NCI-H1694 (cell line): ENCODE data around the gene SOX1.

Experiments
- DNase-seq: peaks from one replicate; lab custom pipeline; 2025; lab: John Stamatoyannopoulos, UW

SOX1 gene

DNA sequence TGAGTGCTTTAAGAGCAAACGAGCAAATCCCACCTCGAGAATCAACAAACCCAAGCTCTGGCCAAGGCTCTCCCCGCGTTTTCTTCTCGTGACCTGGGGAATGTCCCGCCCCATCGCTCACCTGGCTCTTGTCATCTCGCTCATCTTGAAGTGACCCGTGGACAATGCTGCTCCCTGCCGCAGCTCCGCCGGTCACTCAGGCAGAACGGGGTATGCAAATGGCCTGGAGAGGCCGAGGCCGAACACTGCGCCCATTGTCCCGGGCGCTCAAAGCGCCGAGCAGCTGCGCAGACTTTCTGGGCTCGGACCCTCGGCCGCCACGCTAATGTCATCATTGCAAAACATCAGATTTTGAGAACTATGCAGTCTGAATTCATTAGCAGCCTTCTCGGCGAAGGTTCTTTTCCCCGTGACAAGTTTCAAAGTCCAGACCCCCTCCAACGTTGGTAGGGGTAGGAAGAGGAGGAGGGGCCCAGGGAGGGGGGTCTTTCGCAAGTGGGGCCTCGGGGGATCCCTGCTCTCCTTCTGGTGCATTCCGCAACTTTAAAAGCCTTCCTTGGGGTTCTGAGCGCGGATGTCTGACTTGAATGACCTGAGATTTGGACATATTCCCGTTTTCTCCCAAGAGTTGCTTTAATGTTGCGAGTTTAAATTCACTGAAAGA is 39.7 kb downstream of the SOX1 start:
- DNase-seq: no peak

DNA sequence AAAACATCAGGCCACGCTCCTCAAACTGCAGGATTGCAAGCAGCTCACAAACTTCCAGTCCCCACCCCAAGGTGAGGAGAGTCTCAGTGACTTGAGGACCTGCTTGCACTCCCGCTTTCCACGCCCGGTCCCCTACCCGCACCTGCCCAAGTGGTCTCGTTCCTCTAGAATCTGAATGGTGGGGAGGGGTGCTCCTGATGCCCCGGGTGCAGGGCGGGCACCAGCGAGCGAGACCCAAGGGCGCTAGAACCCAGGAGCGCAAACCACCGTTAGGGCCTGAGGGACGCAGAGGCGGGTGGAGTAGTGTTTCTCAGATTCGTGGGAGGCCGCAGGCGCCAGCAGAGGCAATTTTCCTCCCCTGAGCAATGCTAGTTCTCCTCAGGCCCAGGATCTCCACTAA is 40.3 kb downstream of the SOX1 start:
- no peak for DNase-seq

DNA sequence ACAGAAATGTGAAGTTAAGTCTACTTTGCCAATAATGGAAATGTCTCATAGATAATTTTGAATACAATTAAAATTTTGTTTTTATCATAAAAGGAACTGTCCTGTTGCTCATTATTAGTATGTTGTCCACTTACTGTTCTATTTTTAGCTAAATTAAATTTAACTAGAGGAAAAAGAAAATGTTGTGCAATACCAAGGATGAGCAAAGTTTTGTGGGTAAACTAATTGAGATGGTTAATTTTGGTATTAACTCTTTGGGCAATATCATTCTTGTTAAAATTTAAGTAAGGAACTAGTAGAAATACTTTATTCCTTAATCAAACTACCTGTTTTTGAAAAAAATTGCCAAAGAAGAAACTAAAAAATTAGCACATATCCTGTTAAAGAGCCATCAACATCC is 43.5 kb downstream of the SOX1 start:
- DNase-seq: no peak

DNA sequence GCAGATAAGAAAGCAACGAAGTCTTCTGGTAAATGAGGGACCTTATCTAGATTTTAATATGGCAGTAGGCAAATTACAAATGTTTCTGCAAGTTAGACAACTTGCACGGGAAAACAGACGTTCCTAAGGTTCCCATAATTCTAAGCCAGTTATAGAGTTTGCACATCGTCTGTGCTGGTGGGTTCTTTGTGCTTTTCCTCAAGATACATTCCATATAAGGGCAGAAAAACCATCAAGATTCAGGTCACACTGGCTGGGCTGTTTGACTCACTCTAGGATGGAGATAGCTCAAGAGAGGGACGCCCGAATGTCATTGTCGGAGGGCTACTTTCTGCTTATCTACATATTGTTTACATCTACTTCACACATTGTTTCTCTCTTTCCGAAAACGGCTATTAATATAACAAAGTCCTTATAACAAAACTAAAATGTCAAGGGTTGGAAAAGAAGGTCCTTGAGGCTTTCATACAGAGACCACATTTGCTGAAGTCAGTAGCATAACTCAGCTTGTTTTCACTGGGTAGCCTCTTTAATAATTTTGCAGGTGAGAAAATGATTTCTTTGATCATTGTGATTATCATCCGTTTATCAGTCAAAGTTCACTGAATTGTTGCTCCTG is 44.4 kb downstream of the SOX1 start:
- DNase-seq: no peak

DNA sequence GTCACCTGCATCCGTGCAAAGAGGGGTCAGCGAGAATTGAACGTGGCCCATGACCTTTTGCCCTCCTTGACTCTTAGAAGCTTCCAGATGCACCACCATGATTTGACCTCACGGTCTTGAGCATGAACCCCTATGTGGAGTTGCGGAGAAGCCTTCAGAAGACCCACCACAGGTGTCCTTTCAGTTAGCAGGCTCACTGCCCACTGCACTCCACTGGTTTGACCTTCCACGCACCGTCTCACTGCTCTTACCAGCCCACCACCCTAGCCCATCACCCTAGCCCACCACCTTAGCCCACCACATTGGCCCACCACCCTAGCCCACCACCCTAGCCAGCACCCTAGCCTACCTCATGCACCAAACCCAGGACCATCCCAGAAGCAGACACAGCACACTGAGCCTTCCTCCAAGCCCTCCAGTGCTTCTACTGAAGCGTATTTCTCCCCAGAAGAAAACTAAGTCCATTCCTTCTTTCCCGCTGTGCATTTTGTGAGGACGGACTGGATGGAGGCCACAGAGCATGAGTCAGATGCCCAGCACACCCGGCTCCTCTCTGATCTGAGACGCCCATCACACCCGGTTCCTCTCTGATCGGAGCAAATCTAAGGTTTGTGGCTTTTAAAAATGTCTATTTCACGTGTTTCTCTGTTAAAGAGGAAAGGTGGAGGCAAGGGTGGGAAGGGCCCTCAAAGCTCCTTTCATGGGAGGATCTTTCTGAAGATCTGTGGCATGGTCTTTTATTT is 45.8 kb downstream of the SOX1 start:
- DNase-seq: no peak

DNA sequence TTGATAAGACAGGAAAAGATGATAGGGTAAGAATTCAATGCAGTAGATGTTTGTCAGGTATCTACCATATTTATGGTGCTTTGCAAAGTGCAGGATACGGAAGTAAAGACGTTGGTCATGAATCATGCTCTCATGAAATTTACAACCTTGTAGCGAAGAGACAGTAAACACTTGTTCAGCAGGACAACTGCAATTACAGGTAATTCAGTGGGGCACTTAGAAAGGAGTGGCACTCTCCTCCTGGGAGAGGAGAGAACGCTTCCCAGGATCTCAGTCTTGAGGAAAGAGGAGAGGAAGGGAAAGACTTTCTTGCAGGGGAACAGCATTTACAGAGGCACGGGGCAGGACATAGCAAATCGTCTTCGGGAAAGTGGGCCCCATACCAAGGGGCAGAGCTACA is 46.4 kb downstream of the SOX1 start:
- no peak for DNase-seq

DNA sequence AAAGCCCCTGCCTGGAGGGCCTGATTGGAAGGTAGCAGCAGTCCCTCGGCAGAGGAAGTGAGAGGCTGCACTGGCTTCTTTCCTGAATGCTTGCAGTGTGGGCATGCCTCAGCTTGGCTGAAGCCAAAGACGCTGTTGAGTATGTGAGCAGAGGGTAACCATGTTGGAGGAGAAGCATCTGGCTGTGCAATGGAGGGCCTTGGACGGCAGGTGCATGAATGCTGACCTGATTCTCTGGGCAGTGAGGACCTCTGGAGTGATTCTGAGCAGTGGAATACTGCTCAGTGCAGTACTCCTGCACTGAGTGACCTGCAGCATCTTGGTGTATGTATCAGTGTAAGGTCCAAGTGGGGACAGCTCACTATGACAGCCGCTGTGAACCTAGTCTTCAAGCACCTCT is 46.9 kb downstream of the SOX1 start:
- no peak for DNase-seq

DNA sequence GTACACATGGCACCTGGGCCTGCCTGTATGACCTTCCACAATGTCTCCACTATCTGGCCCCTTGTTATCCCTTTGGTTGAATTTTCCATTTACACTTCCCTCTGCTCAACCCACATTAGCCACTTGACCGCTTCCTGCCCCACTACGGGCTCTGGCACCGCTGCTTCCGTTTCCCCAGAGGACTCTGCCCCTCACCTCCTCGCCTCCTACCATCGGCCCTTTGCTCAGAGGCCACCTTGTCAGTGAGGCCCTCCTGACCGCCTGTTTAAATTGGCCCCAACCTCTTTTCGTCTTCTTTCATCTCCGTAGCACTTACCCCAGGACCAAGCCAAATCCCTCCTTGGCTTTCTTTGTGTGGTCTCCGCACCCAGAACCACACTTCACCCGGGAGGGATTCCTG is 47.4 kb downstream of the SOX1 start:
- no peak for DNase-seq

DNA sequence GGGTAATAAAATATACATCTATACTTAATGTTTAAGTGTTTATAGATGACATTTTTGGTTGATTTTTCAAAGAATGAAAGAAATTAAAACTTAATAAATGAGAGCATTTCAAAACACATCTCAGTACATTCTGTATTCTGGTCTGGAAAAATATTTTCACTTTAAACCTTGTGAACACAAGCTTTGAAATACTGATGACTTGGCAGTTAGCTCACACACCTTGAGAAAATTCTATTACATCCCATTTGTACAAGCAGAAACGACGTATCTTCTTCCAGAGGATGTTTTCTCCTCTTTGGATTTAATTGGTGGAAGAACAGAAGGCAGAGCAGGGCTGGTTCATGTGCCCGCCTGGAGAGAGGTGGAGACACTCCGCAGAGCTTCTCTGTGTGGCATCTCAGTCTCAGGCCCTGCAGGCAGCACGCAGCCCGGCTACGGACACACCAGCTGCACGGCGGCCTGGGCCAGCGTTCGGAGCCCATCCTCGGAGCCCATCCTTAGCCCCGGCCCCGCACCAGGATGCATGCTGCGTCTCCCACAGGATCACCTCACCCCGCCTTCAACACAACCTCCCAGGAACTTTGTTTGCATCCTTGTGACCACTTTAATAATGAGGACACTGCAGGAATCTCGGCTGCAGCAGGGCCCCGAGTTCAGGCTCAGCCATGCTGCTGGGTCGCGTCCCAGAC is 48.6 kb downstream of the SOX1 start:
- no peak for DNase-seq

DNA sequence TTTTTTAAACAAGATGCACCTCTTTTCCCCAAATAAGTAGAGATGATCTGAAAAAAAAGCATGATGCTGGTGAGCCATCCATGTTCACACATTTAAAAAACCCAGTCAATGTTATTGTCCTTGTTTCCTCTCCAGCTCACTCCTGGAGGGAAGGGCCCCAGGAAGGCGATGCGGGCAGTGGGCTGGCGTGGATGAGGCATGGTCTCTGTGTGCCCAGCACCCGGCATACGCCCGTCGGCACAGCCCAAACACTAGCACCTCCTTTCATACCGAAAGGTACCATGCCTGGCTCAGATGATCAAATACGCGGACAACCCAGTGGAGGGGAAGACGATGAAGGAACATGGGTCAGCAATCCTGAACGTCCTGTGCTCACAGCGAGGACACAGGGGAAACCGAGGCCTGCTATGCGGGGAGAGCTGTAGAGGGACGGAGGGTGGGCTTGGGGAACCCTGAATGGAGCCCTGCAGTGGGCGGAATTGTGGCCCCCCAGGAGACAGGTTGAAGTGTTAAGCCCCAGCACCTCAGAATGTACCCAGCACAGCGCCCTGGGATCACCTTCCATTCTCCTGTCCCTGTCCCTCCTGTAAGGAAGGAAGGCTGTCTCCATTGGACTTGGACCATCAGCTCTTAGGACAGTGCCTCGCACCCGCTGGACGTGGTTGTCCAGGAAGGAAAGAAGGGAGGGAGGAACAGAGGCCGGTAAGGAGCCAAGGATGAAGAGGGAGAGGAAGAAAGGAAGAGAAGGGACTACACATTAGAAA is 49.4 kb downstream of the SOX1 start:
- no peak for DNase-seq

DNA sequence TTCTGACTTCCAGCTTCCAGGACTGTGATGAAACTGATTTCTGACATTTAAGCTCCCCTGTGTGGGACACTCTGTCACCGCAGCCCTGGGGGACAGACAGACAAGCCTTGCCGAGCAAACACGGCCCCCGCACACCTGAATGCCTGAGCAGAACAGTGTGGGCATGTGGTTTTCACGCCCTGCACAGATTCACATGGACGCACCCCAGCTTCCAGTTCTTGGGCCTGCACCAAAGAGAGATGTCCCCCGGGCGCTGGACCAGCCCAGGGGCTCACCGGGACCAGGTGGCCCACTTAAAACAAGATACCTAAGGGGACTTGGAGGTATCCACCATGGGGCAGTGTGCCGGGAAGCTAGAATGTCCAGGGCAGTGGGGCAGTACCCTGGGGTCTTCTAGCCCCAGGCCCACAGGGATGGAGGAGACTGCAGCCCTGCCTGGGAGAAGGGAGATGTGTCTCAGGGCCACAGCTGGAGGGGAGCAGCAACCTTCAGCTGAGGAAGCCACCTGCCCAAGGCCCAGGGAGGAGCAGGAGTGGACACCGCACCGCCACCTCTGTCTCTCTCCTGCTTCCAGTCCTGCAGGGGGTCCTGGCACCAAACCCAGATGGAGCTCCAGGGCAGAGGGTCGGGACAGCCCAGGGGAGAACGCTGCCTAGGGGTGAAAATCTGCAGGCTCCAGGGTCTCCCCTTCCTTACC is 50.5 kb downstream of the SOX1 start:
- no peak for DNase-seq

DNA sequence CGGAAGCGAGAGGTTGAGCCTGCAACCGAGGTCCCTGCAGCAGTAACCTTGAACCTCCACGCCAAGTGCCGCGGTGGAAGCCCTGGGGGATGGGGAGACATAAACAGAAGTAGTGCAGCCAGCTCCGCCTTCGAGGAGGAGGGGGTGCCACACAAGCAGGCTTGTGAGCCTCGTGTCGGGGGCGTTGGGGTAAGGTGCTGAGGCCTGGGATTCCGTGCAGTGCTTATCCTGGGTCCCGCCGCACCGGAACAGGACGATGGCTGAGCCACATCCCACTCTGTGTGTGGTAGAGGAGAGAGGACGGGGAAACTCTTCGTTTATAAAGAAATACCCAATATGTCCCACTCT is 51.0 kb downstream of the SOX1 start:
- no peak for DNase-seq

DNA sequence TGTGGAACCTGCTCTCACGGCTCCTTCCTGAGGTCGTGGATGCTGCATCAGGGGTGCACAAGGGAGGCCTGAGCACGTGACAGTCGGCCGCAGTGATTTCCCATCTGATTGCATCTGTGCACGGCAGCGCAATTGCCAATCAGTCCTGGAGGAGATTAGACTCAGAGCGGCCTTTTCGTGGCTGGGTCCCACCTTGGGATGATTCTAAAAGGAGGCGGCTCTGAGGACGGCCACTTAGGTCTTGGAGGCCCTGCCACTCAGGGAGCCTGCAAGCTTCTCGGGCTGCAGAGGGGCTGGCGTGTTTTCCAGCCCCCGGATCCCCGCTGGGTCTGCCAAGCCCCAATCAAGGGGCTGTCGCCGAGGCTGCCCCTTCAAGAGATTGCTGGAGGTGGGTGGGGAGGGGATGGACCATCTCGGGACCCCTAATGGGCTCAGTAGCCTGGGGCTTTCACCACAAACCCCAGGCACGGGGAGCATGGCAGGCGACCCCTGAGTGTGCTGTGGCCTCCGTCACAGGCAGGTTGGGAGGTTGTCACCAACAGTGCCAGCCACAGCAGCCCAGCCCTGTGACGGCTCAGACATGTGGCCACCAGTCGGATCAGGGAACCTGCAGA is 51.6 kb downstream of the SOX1 start:
- DNase-seq: no peak

DNA sequence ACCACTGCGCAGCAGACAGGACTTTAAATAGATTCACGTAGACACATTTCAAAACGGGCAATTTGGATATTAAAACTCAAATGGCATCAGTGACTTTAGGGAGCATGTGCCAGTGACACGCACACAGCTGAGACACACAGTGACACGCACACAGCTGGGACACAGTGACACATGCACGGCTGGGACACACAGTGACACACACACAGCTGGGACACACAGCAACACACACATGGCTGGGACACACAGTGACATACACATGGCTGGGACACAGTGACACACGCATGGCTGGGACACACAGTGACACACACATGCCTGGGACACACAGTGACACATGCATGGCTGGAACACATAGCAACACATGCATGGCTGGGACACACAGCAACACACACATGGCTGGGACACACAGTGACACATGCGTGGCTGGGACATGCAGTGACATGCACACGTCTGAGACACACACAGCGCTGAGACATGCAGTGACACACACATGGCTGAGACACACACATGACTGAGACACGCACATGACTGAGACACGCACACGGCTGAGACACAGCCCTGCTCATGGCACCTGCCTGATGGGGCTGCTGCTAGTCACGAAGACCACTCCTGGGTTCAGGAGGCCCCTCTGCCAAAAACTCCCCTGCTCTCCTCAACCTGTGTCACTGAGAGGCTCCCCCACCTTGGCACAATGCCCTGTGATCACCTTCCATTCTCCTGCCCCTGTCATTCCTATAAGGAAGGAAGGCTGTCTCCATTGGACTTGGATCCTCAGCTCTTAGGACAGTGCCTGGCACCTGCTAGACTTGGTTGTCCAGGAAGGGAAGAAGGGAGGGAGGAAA is 52.5 kb downstream of the SOX1 start:
- DNase-seq: no peak

DNA sequence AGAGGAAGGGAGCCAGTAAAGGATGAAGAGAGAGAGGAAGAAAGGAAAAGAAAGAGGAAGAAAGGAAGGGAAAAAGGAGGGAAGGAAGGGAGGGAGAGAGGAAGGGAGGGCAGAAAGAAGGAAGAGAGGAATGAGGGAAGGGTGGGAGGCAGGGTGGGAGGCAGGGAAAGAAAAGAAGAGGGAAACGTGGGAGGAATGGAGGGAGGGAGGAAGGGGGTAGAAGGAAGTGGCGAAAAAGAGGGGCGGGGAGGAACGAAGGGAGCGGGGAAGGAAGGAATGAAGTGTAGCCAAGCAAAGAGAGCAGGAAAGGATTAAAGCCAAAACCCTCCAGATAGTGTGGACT is 53.1 kb downstream of the SOX1 start:
- no peak for DNase-seq
